H9 (cell line): ENCODE measurements around the gene DMXL1. TPM values are rescaled to one million over a fixed set of nuclear protein-coding genes. Genes with fewer than 3 reads are reported as not detected.

Source experiments
- DNase-seq: peaks from one replicate; pipeline ENCODE4 v3.0.0-alpha.2; 2017
- H2AFZ ChIP-seq: one replicate; pipeline ENCODE4 v1.6.1; 2013; ENCODE audit warnings: mild to moderate bottlenecking, low read length, control low read depth, moderate library complexity
- H2AK5ac ChIP-seq: 2 replicates; pipeline ENCODE4 v1.6.1; 2013; ENCODE audit warnings: low read length, control low read depth, mixed read lengths; ENCODE audit not compliant: insufficient read length
- H2BK120ac ChIP-seq: one replicate; pipeline ENCODE4 v1.6.1; 2013; ENCODE audit warnings: low read depth, mild to moderate bottlenecking, low read length, control low read depth, inconsistent platforms; ENCODE audit not compliant: poor library complexity, severe bottlenecking
- H2BK12ac ChIP-seq: 2 replicates; pipeline ENCODE4 v1.6.1; 2013; ENCODE audit warnings: low read length, control low read depth, mixed read lengths, low read depth; ENCODE audit not compliant: insufficient read length
- H2BK15ac ChIP-seq: 2 replicates; pipeline ENCODE4 v1.6.1; 2013; ENCODE audit warnings: low read depth, low read length, control low read depth
- H2BK20ac ChIP-seq: one replicate; pipeline ENCODE4 v1.6.1; 2013; ENCODE audit warnings: low read depth, mild to moderate bottlenecking, low read length, control low read depth, inconsistent platforms; ENCODE audit not compliant: poor library complexity, severe bottlenecking
- H2BK5ac ChIP-seq: 2 replicates; pipeline ENCODE4 v1.6.1; 2013; ENCODE audit warnings: low read length, control low read depth, mixed read lengths; ENCODE audit not compliant: insufficient read length
- H3K14ac ChIP-seq: 2 replicates; pipeline ENCODE4 v1.6.1; 2013; ENCODE audit warnings: low read length, control low read depth; ENCODE audit not compliant: insufficient read depth
- H3K18ac ChIP-seq: 2 replicates; pipeline ENCODE4 v1.6.1; 2013; ENCODE audit warnings: low read depth, mild to moderate bottlenecking, mixed read lengths, low read length, control low read depth; ENCODE audit not compliant: insufficient read length
- H3K23ac ChIP-seq: 2 replicates; pipeline ENCODE4 v1.6.1; 2013; ENCODE audit warnings: low read length, control low read depth, mixed read lengths, low read depth; ENCODE audit not compliant: insufficient read length
- H3K23me2 ChIP-seq: 2 replicates; pipeline ENCODE4 v1.6.1; 2013; ENCODE audit warnings: low read depth, mild to moderate bottlenecking, mixed read lengths, low read length, control low read depth; ENCODE audit not compliant: insufficient read length, poor library complexity, severe bottlenecking
- H3K27ac ChIP-seq: 2 replicates; pipeline ENCODE4 v1.5.1; 2013; ENCODE audit warnings: low read length, control low read depth, mixed read lengths, low read depth; ENCODE audit not compliant: insufficient read length
- H3K27me3 ChIP-seq: 2 replicates; pipeline ENCODE4 v1.6.1; 2013; ENCODE audit warnings: low read length, control low read depth, inconsistent platforms; ENCODE audit not compliant: insufficient read depth
- H3K4ac ChIP-seq: 2 replicates; pipeline ENCODE4 v1.6.1; 2013; ENCODE audit warnings: low read depth, mild to moderate bottlenecking, control low read depth, inconsistent platforms, low read length, moderate library complexity
- H3K4me1 ChIP-seq: 2 replicates; pipeline ENCODE4 v1.6.1; 2013; ENCODE audit warnings: low read length, control low read depth, inconsistent platforms; ENCODE audit not compliant: insufficient read depth
- H3K4me2 ChIP-seq: 2 replicates; pipeline ENCODE4 v1.6.1; 2013; ENCODE audit warnings: low read length, control low read depth, mixed read lengths; ENCODE audit not compliant: insufficient read length, insufficient read depth
- H3K56ac ChIP-seq: 2 replicates; pipeline ENCODE4 v1.6.1; 2013; ENCODE audit warnings: low read depth, mild to moderate bottlenecking, mixed read lengths, low read length, control low read depth; ENCODE audit not compliant: insufficient read length
- H3K79me1 ChIP-seq: 2 replicates; pipeline ENCODE4 v1.6.1; 2013; ENCODE audit warnings: low read depth, mild to moderate bottlenecking, moderate library complexity, low read length, control low read depth, inconsistent platforms; ENCODE audit not compliant: insufficient read depth, poor library complexity, severe bottlenecking
- H3K79me2 ChIP-seq: 2 replicates; pipeline ENCODE4 v1.6.1; 2013; ENCODE audit warnings: low read length, control low read depth, inconsistent platforms; ENCODE audit not compliant: insufficient read depth
- H3K9ac ChIP-seq: 2 replicates; pipeline ENCODE4 v1.6.1; 2013; ENCODE audit warnings: low read length, control low read depth, mixed read lengths; ENCODE audit not compliant: insufficient read length; ENCODE audit errors: extremely low read depth
- H3K9me3 ChIP-seq: one replicate; pipeline ENCODE4 v1.6.1; 2013; ENCODE audit warnings: low read depth, low read length, inconsistent platforms; ENCODE audit not compliant: control insufficient read depth
- H3T11ph ChIP-seq: one replicate; pipeline ENCODE4 v1.6.1; 2013; ENCODE audit warnings: mild to moderate bottlenecking, low read length, control low read depth, inconsistent platforms
- H4K20me1 ChIP-seq: one replicate; pipeline ENCODE4 v1.6.1; 2013; ENCODE audit not compliant: control insufficient read depth, insufficient read length, insufficient read depth
- H4K5ac ChIP-seq: 2 replicates; pipeline ENCODE4 v1.6.1; 2013; ENCODE audit warnings: low read depth, mild to moderate bottlenecking, mixed read lengths, low read length, control low read depth; ENCODE audit not compliant: insufficient read length
- H4K8ac ChIP-seq: replicated peaks from 2 replicates; pipeline ENCODE4 v1.6.1; 2013; ENCODE audit warnings: low read length, control low read depth, mixed read lengths, low read depth; ENCODE audit not compliant: insufficient read length
- H4K91ac ChIP-seq: 2 replicates; pipeline ENCODE4 v1.6.1; 2013; ENCODE audit warnings: low read depth, mild to moderate bottlenecking, moderate library complexity, mixed read lengths, low read length, control low read depth; ENCODE audit not compliant: insufficient read length
- H3K27ac Mint-ChIP-seq, 3 experiments: 2 replicates in 2 of 3; 3 replicates in 1 of 3; pipeline ENCODE4 v1.8.0; 2020 to 2021; ENCODE audit warnings: mixed read lengths in 3 of 3, mild to moderate bottlenecking in 1 of 3, moderate library complexity in 1 of 3
- H3K27me3 Mint-ChIP-seq: 2 replicates; pipeline ENCODE4 v1.8.0; 2021; ENCODE audit warnings: low read depth, mild to moderate bottlenecking, moderate library complexity, mixed read lengths
- H3K36me3 Mint-ChIP-seq, 3 experiments: 2 replicates in 2 of 3; 3 replicates in 1 of 3; pipeline ENCODE4 v1.8.0; 2020 to 2021; ENCODE audit warnings: low read depth in 3 of 3, mixed read lengths in 3 of 3; ENCODE audit not compliant: insufficient read depth in 1 of 3
- H3K4me1 Mint-ChIP-seq, 2 experiments: 2 replicates each; pipeline ENCODE4 v1.8.0; 2020; ENCODE audit warnings: mixed read lengths in 2 of 2
- H3K4me3 Mint-ChIP-seq, 2 experiments: 2 replicates in 1 of 2; 3 replicates in 1 of 2; pipeline ENCODE4 v1.8.0; 2020 to 2021; ENCODE audit warnings: mild to moderate bottlenecking in 2 of 2, mixed read lengths in 2 of 2, moderate library complexity in 1 of 2
- H3K9me3 Mint-ChIP-seq, 2 experiments: 2 replicates in 1 of 2; 3 replicates in 1 of 2; pipeline ENCODE4 v1.8.0; 2020; ENCODE audit warnings: mild to moderate bottlenecking in 2 of 2, mixed read lengths in 2 of 2, moderate library complexity in 1 of 2
- WGBS: extraction: QIAGEN DNeasy Blood & Tissue Kit; methylation state at CpG from one replicate; pipeline ENCODE4 v1.1.7; 2013; ENCODE audit warnings: missing lambda C conversion rate, low lambda C conversion rate, mixed read lengths; ENCODE audit not compliant: insufficient read length; ENCODE audit errors: extremely low coverage; 5-methylcytosine and 5-hydroxymethylcytosine counted together
- total RNA-seq: library from RNA; stranded (reverse); gene quantifications from 2 replicates; pipeline ENCODE4 v1.2.1, GENCODE V29; 2021
- TF ChIP-seq, protein P1 (sequence below): fragments of 200-600 bp; sonication (generic); conservative IDR thresholded peaks from 3 replicates; pipeline ENCODE4 v1.8.0; 2021; ENCODE audit warnings: antibody characterized with exemption, mild to moderate bottlenecking

Gene DMXL1
- total RNA-seq, 1 experiment from 2014 or later = 63.5 TPM

- Mint-ChIP-seq H3K4me3 (no peak overlapping the region), H3K36me3 (no peaks in the 10 kb centered on the region), H3K27me3 (no peaks in the 10 kb centered on the region), H3K4me1 (peaks cover 24 to 32% of the 10 kb centered on the region in 2 experiments), H3K27ac (peak overlapping the region in 2 of 3 experiments; percentile 2 to 42; a peak in 4 of 7 replicates), H3K9me3 (no peaks in the 10 kb centered on the region; a peak in 1 of 5 replicates)
- Histone ChIP-seq H3K23ac (no peak overlapping the region), H3K9me3 (no peaks in the 10 kb centered on the region), H2BK15ac (no peak overlapping the region), H3K23me2 (no peaks in the 10 kb centered on the region), H3T11ph (no peak overlapping the region), H2AK5ac (no peak overlapping the region), H4K91ac (no peak overlapping the region), H3K4me2 (no peak overlapping the region), H2BK120ac (no peak overlapping the region), H3K14ac (no peak overlapping the region), H2AFZ (no peak overlapping the region), H2BK12ac (no peak overlapping the region), H3K27me3 (no peaks in the 10 kb centered on the region), H4K5ac (no peak overlapping the region), H3K79me2 (no peaks in the 10 kb centered on the region), H2BK5ac (no peak overlapping the region), H3K79me1 (no peaks in the 10 kb centered on the region), H3K9ac (no peak overlapping the region), H2BK20ac (no peak overlapping the region), H3K4ac (no peak overlapping the region), H3K56ac (no peak overlapping the region), H4K8ac (no peak overlapping the region), H4K20me1 (no peaks in the 10 kb centered on the region), H3K27ac (no peak overlapping the region), H3K18ac (no peak overlapping the region), H3K4me1 (peaks cover 3% of the 10 kb centered on the region; the same call in 1 of the 2 replicates)
- DNase-seq = no peak
- TF ChIP-seq, protein P1, sequence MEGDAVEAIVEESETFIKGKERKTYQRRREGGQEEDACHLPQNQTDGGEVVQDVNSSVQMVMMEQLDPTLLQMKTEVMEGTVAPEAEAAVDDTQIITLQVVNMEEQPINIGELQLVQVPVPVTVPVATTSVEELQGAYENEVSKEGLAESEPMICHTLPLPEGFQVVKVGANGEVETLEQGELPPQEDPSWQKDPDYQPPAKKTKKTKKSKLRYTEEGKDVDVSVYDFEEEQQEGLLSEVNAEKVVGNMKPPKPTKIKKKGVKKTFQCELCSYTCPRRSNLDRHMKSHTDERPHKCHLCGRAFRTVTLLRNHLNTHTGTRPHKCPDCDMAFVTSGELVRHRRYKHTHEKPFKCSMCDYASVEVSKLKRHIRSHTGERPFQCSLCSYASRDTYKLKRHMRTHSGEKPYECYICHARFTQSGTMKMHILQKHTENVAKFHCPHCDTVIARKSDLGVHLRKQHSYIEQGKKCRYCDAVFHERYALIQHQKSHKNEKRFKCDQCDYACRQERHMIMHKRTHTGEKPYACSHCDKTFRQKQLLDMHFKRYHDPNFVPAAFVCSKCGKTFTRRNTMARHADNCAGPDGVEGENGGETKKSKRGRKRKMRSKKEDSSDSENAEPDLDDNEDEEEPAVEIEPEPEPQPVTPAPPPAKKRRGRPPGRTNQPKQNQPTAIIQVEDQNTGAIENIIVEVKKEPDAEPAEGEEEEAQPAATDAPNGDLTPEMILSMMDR = no peak
- no CpG with 5 or more reads among the region's 5 CpGs for WGBS
Measured at GRCh38 chr5:119031011-119031886, 39.6 kb upstream of the DMXL1 start.
